Brain microvascular endothelial cell (primary cell): ENCODE results near the gene CAGE1.
A peak's percentile ranks its signal among the peaks of the same experiment; 100 is the strongest.
"Not testable (repeated sequence)": the region's sequence is repeated elsewhere in the genome, so short reads cannot be mapped to it uniquely, and the experiment has no call there.

Experiments
- DNase-seq: peaks from one replicate; pipeline ENCODE4 v3.0.0-alpha.2; 2020
- H3K27ac ChIP-seq: fragments of 250-450 bp; sonication (Bioruptor Pico); 2 replicates; pipeline ENCODE4 v1.5.1; 2020; ENCODE audit warnings: mild to moderate bottlenecking, moderate library complexity
- H3K27me3 ChIP-seq: fragments of 250-450 bp; sonication (Bioruptor Pico); replicated peaks from 2 replicates; pipeline ENCODE4 v1.5.1; 2020; ENCODE audit warnings: mild to moderate bottlenecking
- H3K36me3 ChIP-seq: fragments of 250-450 bp; sonication (Bioruptor Pico); replicated peaks from 2 replicates; pipeline ENCODE4 v1.5.1; 2020; ENCODE audit warnings: mild to moderate bottlenecking
- H3K4me3 ChIP-seq: 2 replicates; pipeline ENCODE4 v1.5.1; 2011; ENCODE audit warnings: low read depth, mild to moderate bottlenecking, control low read depth, low read length, moderate library complexity
- CTCF ChIP-seq: IDR thresholded peaks from 2 replicates; pipeline ENCODE4 v1.5.1; 2011; ENCODE audit warnings: low read depth, mild to moderate bottlenecking, moderate library complexity, low read length, control low read depth, inconsistent platforms; ENCODE audit errors: missing control alignments
- in situ Hi-C: cut with HindIII; loops from 2 replicates; pipeline ENCODE4 v1.10.0; 2017; ENCODE audit warnings: low sequenced_read_pairs, low pct_ligation_motif_present

The CAGE1 gene

GRCh38 chr6:7341989-7342742 is 47.4 kb downstream of the CAGE1 start:
- in situ Hi-C loops: no loop called here
- TF ChIP-seq CTCF: no peak
- Histone ChIP-seq H3K27ac (no peak overlapping the region), H3K27me3 (no peaks in the 10 kb centered on the region), H3K4me3 (no peak overlapping the region), H3K36me3 (no peaks in the 10 kb centered on the region)
- DNase-seq: no peak

GRCh38 chr6:7341271-7341670 is 48.3 kb downstream of the CAGE1 start:
- H3K27ac ChIP-seq: no peak overlapping the region
- DNase-seq: no peak
- in situ Hi-C loops: no loop called here
- no peaks in the 10 kb centered on the region for H3K36me3 ChIP-seq
- H3K27me3 ChIP-seq: no peaks in the 10 kb centered on the region
- no peak overlapping the region for H3K4me3 ChIP-seq
- TF ChIP-seq CTCF: no peak

GRCh38 chr6:7339007-7339732 is 50.4 kb downstream of the CAGE1 start:
- DNase-seq, in situ Hi-C loops: not testable (repeated sequence)

GRCh38 chr6:7338031-7338430 is 51.5 kb downstream of the CAGE1 start:
- no peak for TF ChIP-seq CTCF
- Histone ChIP-seq H3K27me3 (no peaks in the 10 kb centered on the region), H3K36me3 (no peaks in the 10 kb centered on the region), H3K27ac (no peak overlapping the region), H3K4me3 (no peak overlapping the region)
- in situ Hi-C loops: no loop called here
- no peak for DNase-seq

More at GRCh38 chr6:7339007-7339732, 50.4 kb downstream of the CAGE1 start:
- H3K4me3 ChIP-seq, H3K27ac ChIP-seq, H3K27me3 ChIP-seq, H3K36me3 ChIP-seq: not testable (repeated sequence)
- peak; percentile 68 for TF ChIP-seq CTCF

- TF ChIP-seq CTCF: no peak
- in situ Hi-C loops: no loop called here
These were observed 54.0 kb downstream of the CAGE1 start for GRCh38 chr6:7335519-7335918.

GRCh38 chr6:7334685-7335084 is 54.9 kb downstream of the CAGE1 start:
- H3K27ac ChIP-seq: no peak overlapping the region
- in situ Hi-C loops: no loop called here
- H3K27me3 ChIP-seq: no peaks in the 10 kb centered on the region
- no peak overlapping the region for H3K4me3 ChIP-seq
- no peak for TF ChIP-seq CTCF
- H3K36me3 ChIP-seq: no peaks in the 10 kb centered on the region
- DNase-seq: no peak

More at GRCh38 chr6:7335519-7335918, 54.0 kb downstream of the CAGE1 start:
- no peak overlapping the region for H3K4me3 ChIP-seq
- H3K27me3 ChIP-seq: no peaks in the 10 kb centered on the region
- DNase-seq: no peak
- no peaks in the 10 kb centered on the region for H3K36me3 ChIP-seq
- H3K27ac ChIP-seq: no peak overlapping the region
